NCI-H2196 (cell line): ENCODE results near the gene ADAM15.
A peak's percentile ranks its signal among the peaks of the same experiment; 100 is the strongest.

Experiments
- DNase-seq: peaks from one replicate; lab custom pipeline; 2025; ENCODE audit not compliant: unreplicated experiment; lab: John Stamatoyannopoulos, UW

The ADAM15 gene, protein sequence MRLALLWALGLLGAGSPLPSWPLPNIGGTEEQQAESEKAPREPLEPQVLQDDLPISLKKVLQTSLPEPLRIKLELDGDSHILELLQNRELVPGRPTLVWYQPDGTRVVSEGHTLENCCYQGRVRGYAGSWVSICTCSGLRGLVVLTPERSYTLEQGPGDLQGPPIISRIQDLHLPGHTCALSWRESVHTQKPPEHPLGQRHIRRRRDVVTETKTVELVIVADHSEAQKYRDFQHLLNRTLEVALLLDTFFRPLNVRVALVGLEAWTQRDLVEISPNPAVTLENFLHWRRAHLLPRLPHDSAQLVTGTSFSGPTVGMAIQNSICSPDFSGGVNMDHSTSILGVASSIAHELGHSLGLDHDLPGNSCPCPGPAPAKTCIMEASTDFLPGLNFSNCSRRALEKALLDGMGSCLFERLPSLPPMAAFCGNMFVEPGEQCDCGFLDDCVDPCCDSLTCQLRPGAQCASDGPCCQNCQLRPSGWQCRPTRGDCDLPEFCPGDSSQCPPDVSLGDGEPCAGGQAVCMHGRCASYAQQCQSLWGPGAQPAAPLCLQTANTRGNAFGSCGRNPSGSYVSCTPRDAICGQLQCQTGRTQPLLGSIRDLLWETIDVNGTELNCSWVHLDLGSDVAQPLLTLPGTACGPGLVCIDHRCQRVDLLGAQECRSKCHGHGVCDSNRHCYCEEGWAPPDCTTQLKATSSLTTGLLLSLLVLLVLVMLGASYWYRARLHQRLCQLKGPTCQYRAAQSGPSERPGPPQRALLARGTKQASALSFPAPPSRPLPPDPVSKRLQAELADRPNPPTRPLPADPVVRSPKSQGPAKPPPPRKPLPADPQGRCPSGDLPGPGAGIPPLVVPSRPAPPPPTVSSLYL

DNA sequence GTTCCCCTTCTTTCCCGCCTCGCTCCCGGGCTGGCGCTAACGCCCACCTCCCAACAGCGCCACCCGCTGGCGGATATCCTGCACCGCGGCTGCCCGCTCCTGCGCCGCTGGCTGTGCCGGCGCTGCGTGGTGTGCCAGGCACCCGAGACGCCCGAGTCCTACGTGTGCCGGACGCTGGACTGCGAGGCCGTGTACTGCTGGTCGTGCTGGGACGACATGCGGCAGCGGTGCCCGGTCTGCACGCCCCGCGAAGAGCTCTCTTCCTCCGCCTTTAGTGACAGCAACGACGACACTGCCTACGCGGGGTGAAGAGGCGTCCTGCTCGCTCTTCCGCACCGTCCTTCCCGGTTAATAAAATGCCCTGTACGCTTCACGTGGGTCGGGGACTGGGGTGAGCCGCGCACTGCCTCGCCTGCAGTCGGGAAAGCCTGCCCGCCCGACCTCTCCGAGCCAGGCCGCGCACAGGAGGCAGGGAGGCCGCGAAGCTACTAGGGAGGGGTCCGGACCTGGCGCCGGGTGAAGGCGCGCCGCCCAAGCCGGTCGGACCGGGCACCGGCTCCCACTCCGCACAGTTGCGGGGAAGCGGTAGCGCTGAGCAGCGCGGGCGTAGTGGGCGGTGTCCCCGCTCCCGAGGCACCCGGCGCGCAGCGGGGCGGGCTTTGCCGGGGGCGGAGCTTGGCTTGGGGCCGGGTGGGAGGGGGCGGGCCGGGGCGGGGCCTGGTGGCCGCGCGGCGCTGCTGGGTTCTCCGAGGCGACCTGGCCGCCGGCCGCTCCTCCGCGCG is at the start of gene ADAM15:
TSS of gene ADAM15 (plus strand) at position 757 of the 782 bp plus-strand sequence. CDS start 71 bp downstream, outside the sequence.
- peak; percentile 93 for DNase-seq

DNA sequence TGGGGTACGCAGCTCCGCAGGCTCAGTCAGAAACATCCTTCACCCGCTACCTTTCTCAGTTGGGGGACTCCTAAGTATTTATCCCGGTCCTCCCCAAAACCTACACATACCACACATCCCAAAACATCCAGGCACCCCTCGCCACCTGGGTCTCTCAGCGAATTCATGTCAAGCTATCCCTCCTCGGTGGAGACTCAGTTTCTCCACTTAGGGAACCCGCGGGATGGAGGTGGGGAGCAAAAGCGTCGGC is 49.8 kb upstream of the ADAM15 start:
- no peak for DNase-seq

DNA sequence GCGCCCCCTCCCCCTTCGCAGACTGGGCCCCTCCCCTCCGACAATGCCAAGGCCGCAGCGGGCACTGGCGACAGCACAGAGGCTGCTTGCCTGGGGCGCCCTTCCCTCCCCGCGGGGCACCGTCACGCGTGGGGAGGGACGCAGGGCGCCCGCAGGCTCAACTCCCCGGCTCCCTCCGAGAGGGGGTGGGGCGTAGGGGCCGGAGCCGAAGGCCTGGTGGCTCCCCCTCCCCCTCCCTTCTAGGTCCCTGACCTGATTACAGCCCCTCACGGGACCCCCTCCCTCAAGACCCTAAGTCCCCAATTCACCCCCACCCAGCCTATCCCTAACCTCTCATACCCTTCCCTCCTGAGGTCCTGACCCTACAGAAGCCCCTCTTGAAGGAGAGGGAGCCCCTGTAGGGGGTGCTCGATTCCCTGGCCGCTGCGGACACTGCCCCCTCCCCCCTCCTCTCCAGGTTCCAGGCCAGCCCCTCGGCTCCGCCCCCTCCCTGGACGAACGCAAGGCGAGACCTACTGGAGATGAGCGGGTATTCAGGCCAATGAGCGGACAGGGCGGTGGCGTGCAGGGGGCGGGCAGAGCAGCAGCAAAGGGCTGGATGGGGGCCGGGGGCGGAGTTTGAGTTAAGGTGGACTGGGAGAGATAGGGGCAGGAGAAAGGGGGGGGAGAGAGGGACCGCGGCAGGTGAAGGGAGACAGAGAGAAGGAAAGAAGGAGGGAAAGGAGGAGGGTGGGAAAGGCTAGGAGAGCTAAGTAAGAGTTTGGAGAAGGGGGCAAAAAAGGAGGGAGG is 49.2 kb upstream of the ADAM15 start:
- DNase-seq: peak; percentile 99

DNA sequence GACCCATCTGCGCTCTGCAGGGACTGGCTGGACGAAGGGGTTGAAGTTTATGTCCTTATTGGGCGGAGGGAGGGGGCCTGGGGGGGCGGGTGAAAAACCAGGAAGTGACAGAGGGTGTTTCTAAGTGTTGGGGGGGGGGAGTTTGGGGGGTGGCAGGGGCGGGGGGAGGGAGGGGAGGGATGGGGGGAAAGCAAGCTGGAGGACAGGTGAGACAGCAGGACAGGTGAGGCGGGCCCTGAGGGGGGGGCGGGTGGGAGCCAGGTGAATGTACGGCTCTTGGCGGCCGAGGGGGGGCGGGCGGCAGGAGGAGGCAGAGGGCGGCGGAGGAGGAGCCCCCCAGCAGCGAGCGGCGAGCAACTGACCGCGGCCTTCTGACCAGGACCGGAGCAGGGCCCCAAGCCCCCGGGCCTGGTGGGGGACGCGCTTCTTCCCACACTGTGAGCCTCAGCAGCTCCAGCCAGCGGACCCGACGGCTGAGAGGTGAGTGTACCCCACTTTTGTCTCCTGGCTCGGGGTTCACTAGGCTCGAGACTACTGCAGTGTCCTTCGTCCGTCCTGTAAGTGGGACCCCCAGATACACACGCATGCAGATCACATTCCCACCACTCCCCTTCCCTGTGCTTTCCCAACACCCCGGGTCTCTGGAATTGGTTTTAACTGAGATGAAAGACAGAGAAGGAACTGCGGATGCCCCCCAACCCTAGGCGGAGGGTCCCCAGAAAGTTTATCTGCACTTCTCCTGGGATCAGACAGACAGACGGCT is 48.5 kb upstream of the ADAM15 start, which contains the start of gene ZBTB7B:
TSS of gene ZBTB7B (plus strand) at position 339 of the 763 bp plus-strand sequence. CDS start 11,859 bp downstream, outside the sequence.
- DNase-seq: no peak

DNA sequence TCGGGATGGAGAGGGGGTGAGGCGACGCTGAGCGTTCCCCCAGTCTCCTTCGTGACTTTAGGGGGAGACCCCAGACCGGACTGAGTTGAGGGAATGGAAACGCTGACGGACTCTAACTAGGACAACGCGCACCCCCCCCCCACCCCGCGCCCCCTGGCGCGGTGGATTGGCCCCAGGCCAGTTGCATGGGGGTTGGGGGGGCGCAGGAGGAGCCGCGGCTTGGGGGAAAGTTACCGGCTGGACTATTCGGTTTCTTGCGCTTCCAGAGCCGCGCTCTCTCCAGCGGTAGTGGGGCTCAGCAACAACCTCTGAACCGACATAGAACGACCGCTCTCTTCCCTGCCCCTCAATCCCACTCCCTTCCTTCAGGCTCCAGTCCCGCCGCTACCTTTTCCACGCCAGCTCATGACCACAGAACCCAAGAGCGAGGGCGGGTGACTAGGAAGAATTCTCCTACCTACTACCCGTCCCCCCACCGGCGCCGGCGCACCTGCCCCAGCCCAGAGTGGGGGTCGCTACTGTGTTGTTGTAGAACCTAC is 47.8 kb upstream of the ADAM15 start:
- peak; percentile 58 for DNase-seq

DNA sequence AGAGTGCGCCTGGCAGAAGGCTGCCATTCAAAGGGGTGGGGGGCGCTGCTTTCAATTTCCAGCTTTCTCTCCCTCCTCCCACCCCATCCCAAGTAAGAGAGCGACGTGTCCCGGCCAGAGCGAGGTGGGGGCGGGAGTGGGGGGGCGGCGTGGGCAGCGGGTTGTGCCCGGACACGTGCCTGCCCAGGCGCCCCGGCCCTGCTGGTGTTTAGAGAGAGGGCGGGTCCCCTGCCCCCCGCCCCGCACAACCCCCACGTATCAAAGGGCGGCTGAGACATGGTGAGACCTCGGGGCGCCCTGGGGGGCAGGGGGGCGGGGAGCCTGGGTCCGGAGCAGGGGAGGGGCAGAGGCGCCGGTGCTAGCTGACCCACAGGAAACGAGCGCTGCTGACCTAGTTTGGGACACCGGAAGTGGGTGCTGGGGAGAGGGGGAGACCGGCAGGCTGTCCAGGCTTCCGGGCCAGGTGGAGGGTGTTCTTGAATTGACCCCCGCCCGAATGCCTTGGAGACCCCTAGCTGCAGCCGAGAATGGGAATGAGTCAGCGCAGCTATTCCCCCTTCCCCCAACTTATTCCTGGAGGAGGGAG is 47.3 kb upstream of the ADAM15 start:
- DNase-seq: peak; percentile 67

DNA sequence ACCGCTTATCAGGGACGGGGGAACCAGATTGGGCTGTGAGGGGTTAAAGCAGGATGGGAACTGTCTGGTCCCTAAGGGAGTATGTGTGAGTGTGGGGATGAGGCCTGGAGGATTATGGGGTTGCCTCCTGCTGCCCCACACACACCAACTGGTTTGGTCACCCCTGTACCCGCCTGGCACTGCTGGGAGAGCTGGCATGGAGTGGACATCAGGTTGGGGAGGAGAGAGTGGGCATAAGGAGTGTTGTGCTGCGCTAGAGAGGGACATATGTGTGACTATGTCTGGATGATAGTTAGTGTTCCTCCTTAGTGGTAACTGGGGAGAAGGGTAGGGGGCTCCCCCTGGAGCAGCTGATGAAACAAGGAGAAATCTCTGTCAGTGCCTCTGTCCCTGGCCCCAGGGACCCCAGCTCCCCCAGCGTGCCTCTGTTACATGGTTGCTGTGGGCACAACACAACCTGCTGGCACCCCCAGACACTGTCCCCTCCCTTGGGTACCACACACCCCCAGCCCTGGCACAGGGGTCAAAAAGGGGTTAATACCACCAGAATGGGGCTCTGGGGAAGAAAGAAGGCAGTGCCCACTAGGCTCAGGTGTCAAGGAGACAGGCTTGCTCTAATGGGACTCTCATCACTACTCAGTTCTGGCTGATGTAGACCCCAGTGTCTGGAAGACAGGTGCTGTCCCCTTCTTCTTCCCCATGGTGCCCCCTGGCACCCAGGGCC is 46.6 kb upstream of the ADAM15 start:
- no peak for DNase-seq

DNA sequence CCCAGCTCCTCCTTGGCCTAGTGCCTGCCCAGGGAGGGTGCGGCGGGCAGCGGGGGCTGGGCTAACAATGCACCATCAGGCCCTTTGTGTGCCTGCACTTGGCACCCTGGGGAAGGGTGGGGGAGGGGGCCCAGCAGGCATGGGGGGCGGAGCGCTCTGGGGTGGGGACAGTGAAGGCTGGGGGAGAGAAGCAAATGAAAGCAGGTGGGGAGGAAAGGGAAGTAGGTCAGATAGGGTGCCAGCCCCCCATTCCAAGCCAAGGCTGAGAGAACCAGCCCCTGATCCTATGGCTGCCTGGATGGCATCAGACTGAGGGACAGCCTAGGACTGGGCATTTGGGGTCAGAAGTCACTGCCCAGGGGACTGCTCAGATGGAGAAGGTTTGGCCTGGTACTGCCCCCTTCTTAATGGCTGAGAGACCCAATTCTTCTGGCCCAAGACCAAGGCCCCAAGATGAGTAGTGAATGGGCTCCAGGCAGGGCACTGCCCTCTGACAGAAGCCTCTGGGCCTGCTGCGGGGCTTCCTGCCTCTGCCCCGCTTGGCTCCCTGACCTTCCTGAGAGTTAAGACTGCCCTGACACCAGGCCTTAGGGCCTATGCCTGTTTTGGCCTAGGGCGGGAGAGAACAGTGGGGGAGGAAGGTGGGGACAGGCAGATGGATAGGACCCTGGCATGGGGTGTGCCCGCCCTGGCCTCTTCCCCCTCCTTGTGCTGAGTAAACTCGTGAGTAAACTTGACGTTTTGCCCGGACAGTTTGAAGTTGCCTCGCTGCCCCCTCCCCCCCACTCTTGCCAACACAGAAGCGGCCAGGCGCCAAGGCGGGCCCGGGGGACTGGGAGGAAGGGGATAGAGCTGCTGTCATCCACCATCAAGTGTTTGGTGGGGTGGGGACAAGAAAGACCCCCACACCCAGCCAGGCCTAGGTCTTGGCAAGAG is 45.8 kb upstream of the ADAM15 start:
- DNase-seq: peak; percentile 35

DNA sequence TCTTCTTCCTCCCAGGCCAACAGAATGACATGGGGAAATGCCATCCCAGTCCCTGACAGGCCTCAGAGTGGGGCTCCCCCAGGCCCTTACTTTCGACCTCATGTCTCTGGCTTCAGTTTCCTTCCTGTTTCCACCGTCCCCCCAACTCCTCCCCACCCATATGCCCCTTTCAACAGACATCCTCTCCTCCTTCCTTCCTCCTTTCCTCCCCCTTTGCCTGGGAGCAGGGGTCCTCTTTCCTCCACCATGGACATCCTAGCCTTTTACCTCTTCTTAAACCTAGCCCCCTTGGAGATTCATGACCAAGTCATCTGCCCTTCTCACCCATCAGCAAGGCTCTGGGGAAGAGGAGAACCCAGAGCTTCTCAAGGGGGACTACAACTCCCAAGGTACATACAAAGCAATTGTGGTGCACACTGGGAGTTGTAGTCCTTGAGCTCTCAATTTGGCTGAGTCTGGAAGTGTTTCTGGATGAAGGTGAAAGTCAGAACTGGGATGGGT is 44.5 kb upstream of the ADAM15 start:
- no peak for DNase-seq

DNA sequence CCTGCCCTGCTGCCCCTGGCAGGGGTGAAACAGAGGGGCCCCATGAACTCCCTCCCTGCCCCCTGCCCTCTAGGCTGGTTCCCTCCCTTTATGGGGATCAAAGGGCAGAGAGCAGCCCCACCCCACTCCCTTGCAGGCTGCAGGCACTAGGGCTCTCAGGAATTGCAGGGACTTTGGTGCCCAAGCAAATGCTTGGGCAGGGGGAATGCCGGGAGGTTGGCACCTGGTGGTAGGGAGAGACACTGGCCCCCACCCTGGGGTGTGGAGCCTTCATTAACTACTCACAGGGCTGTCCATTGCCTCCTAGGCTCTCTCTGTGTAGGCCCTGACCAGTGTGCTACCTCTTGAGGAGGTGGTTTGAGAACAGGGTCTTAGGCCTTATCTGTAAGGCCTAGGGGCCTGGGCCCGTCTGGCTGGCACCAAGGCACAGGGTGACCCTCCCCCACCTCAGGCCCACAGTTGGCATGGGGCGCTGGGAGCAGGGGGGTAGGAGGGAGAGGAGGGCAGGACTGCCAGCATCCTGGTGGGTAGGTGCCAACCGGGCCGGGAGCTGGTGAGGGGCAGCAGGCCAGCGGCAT is 43.8 kb upstream of the ADAM15 start:
- no peak for DNase-seq

DNA sequence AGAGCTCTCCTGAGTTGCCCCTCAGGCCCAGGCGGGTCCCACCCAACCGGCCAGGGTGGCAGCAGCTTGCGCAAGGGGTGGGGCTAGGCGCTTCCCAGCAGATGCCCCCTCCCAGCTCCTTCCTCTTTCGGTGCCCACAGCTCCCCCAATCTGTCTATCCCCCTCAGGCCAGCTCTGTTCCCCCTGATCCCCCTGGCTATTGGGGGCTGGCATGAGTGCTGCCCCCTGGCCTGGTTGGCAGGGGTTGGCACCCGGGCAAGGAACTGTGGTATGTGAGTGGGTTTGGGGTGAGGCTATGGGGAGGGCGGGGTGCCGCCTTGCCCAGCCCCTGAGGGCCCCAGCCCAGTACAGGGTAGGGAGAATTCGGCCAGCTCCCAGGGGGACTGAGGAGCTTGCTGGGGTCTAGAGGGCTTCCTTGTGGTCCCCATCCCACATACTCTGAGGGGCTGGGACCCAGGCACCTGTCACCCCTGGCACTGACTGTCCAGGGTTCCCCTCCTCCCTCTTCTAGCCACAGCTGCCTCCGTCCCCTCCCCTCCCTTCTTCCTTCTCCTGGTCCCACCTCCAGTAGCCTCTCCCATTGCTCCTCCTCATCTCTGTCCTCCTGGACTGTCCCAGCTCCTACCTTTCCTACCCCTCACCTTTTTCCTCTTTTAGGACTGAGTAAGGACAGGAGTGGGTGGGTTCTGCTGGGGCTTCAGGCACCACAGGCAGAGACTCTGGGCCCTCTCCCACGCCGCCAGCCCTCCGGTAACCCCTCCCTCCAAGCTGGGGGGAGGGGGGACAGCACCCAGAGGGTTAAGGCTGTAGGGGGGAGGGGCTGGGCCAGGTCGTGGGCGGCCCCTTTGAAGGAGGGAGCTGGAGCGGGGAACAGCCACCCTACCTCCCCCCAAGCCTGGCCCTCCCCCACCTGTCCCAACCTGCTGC is 42.8 kb upstream of the ADAM15 start:
- DNase-seq: no peak

DNA sequence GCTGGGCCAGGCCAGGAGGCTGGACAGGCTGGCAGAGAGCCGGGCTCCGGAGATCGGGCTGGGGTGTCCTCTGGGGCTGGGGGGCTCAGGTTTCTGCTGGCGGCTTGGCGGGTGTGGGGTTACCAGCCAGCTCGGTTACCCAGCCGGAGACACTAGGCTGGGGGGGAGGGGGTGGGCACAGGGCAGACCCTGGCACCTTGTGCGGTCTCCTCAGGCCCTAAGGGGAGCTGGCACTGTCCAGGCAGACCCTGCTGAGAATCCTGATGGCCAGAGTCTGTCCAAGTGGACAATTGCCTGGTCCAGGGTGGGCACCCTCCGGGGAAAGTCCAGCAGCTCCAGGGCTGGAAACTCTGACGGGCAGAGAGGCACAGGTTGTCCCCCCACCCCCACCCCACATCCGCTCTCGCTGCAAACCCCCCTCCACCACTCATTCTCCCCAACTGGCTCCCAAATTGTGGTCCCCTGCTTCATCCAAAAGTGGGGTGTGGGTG is 41.9 kb upstream of the ADAM15 start:
- DNase-seq: no peak

DNA sequence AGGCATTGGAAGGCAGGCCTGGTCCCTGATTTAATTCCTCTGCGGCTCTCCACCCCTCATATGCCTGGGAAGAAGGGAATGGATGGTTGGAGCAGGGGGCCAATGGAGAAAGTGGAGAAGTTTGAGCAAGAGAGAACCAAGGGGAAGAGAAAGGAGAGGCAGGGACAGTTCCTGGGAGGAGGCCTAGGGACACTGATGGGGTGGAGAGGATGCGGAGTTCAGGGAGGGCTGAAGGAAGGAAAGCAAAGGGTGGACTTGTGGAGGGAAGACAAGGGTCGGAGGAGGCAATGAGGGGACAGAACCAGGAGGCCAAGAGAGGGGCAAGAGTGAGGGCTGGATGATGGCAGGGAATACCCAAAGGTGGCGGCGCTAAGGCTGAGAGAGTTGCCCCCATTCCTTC is 41.4 kb upstream of the ADAM15 start:
- no peak for DNase-seq

DNA sequence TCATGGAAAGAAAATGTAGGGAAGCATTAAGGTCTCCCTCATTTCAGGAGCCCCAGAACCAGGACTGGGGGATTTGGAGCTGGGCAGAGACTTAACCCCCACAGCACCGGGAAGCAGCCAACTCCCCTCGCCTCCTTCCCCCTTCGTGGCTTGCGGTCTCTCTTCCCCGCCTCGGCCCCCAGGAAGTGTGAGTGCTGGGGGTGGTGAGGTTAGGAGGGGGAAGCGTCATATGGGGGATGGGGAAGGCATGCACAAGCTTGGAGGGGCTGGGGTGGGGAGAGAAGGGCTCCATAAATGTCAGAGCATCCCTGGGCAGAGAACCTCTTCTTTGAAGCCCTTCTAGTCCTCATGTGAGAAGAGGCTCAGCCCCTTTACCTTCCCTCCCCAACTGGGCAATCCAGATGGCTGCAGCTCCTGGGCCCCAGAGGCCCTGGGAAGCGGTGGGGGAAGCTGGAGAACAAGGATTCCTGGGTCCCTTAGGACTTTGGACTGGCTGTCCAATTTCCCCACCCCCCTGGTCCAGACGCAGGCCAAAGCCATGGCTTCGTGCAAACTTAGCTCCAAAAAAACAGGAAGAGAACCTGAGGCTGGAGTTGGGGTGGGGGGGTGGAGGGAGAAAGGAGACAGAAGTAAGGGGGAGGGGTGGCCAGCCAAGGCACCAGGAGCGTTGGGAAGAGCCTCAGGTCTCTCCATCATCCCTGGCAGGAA is 40.8 kb upstream of the ADAM15 start:
- no peak for DNase-seq

DNA sequence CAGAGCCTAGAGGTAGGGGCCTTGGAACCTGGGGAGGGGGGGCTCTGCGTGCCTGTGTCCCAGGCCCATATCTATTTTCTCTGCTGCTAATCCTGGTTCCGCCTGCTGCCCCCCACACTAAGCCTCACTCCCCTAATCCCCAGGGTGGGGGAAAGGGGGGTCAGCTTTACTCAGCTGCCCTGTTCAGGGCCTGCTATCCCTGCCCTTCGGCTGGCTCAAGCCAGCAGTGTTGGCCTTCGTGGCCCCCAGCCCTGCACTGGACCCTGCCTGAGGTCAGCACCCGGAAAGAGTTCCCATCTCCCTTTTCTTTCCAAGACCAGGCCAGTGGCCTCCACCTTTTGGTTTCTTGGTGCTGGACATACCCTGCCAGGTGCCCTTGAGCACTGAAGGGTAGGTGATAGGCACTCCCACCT is 40.1 kb upstream of the ADAM15 start:
- no peak for DNase-seq
